ENCODE results near the gene SOX11.

DNA sequence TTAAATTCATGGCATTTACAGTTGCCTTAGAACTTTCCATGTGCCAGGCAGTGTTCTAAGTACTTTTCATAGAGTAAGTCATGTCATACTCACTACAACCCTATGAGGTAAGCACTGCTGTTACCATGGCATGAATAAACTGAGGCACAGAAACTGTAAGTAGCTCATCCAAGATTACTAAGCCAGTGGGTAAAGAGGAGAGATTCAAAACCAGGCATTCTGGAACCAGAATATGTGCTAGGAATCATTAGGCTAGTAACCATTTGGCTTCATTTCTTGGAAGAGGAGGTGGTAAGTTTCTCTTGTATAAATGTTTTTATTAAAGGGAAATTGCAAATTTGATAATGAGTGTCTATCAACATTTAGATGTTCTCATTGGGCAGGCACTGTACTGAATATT, 35.1 kb downstream of the SOX11 start:
- TF ChIP-seq, protein P1, sequence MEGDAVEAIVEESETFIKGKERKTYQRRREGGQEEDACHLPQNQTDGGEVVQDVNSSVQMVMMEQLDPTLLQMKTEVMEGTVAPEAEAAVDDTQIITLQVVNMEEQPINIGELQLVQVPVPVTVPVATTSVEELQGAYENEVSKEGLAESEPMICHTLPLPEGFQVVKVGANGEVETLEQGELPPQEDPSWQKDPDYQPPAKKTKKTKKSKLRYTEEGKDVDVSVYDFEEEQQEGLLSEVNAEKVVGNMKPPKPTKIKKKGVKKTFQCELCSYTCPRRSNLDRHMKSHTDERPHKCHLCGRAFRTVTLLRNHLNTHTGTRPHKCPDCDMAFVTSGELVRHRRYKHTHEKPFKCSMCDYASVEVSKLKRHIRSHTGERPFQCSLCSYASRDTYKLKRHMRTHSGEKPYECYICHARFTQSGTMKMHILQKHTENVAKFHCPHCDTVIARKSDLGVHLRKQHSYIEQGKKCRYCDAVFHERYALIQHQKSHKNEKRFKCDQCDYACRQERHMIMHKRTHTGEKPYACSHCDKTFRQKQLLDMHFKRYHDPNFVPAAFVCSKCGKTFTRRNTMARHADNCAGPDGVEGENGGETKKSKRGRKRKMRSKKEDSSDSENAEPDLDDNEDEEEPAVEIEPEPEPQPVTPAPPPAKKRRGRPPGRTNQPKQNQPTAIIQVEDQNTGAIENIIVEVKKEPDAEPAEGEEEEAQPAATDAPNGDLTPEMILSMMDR (conservative IDR thresholded peaks at IDR 0.05), result no peak
- no peak for TF ChIP-seq EZH2 (IDR thresholded peaks at IDR 0.05; ENCODE audit: low read depth)
